Psoas muscle (tissue), 8 donors: ENCODE results near the gene CD44. TPM values are rescaled to one million over a fixed set of nuclear protein-coding genes. Genes with fewer than 3 reads are reported as not detected.
A peak's percentile ranks its signal among the peaks of the same experiment; 100 is the strongest.

Experiments used
- ATAC-seq, 4 donors: fragments of 200-7000 bp; cut with Tn5 transposase; one replicate each; pipeline ENCODE4 v1.9.1; 2020; ENCODE audit warnings: moderate library complexity in 3 of 4, mild to moderate bottlenecking in 2 of 4
- DNase-seq, 2 donors: peaks; one replicate each; pipeline ENCODE4 v3.0.0-alpha.2; 2020
- H3K27ac ChIP-seq: fragments of 200-600 bp; one replicate; pipeline ENCODE4 v1.8.0; 2022
- H3K27me3 ChIP-seq, 3 donors: fragments of 200-600 bp in 1 of 3; one replicate each; pipeline versions ENCODE4 v1.6.1 to v1.8.0; 2013 to 2022; ENCODE audit warnings: low read length in 2 of 3, mild to moderate bottlenecking in 2 of 3, moderate library complexity in 1 of 3; ENCODE audit not compliant: insufficient read depth in 3 of 3
- H3K36me3 ChIP-seq, 2 donors: fragments of 200-600 bp in 1 of 2; one replicate each; pipeline versions ENCODE4 v1.6.1 to v1.8.0; 2013 to 2022; ENCODE audit warnings: low read depth in 1 of 2, mild to moderate bottlenecking in 1 of 2, moderate library complexity in 1 of 2; ENCODE audit not compliant: insufficient read depth in 1 of 2
- H3K4me1 ChIP-seq: fragments of 200-600 bp; one replicate; pipeline ENCODE4 v1.8.0; 2022
- H3K4me3 ChIP-seq: fragments of 200-600 bp; one replicate; pipeline ENCODE4 v1.8.0; 2022; ENCODE audit warnings: mild to moderate bottlenecking
- H3K9me3 ChIP-seq: fragments of 200-600 bp; one replicate; pipeline ENCODE4 v1.8.0; 2022
- WGBS, 3 donors: extraction: QIAGEN DNeasy Blood & Tissue Kit; methylation state at CpG; one replicate each; pipeline versions ENCODE4 v1.1.6 to v1.1.7; 2013; 5-methylcytosine and 5-hydroxymethylcytosine counted together
- intact Hi-C, 2 donors: fragments of 100-400 bp; cut with DNase I; formaldehyde crosslinking; loops; one replicate each; pipeline versions ENCODE4 v1.11.0 to v1.14.2; 2022
- polyA plus RNA-seq, 3 donors: library from polyadenylated mRNA; stranded (reverse); fragments of 200-250 nt; gene quantifications; one replicate each; pipeline ENCODE4 v1.2.3, GENCODE V29; 2013
- total RNA-seq, 4 donors: library from RNA; stranded (reverse); fragmentation: NEBNext Ultra II Directional in 2 of 4; extraction: Animal tissue kit (Norgen Biotek cat#: 25700) in 2 of 4; gene quantifications; one replicate each; pipeline versions ENCODE4 v1.2.1 to v1.2.4, GENCODE V29; 2021 to 2023
- TF ChIP-seq, protein P1 (sequence below): fragments of 200-600 bp; IDR thresholded peaks from one replicate; pipeline ENCODE4 v1.8.0; 2022; ENCODE audit warnings: antibody characterized with exemption
- donor health status: healthy with polysubstance abuse.
- donor health status: DM: no; HTN: no; CAD: no; lungs with moderate emphysema.
- donor health status: Bipolar disorder and iron deficiency.
- donor health status: healthy.
- donor health status: DM: yes; HTN: yes; CAD: no.
- donor health status: DM: no; HTN: no; CAD: no.
- donor health status: DM: no; HTN: no; CAD: no.
- donor health status: DM: yes; HTN: yes; CAD: no.

The CD44 gene
- total and polyA plus RNA-seq, 7 donors, result 3.4 to 35.4 (median 23.2) TPM

DNA sequence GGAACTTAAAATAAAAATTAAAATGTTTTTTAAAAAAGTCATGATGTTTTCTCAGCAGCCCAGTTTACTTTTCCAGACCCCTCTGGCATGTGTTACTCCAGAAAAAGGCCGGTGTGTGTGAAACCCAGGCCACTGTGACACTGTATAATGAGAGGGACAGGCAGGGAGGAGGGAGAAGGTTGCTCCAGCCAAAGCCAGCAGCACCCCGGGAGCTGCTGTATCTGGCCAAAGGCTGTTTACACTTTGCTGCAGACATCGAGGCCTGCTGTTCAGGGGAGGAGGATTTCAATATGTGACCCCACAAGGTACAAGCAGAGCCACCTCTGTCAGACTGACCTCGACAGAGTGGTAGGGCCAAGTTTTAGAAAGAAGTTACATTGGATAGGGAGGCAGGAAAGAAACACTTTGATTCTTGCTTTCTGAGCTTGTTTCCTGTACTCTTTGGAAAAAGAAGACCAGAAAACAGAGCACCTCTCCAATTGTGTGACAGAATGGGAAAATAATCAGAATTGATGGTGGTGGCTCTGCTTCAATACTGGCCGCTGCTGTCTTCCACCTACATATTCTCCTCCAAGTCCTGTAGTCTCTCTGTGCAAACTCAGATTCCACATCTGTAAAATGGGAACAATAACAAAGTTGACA lies 41.0 kb upstream of the CD44 start:
- ATAC-seq (no peak), DNase-seq (no peak)
- Histone ChIP-seq H3K4me3 (no peak overlapping the region), H3K27me3 (no peaks in the 10 kb centered on the region), H3K36me3 (no peaks in the 10 kb centered on the region), H3K27ac (no peak overlapping the region), H3K4me1 (peaks cover 14% of the 10 kb centered on the region), H3K9me3 (no peaks in the 10 kb centered on the region)
- intact Hi-C loops, result no loop called here
- WGBS, 3 donors, result 33 to 45% (median 39%) methylated on average over 5 of the region's 5 CpGs
- TF ChIP-seq, protein P1, sequence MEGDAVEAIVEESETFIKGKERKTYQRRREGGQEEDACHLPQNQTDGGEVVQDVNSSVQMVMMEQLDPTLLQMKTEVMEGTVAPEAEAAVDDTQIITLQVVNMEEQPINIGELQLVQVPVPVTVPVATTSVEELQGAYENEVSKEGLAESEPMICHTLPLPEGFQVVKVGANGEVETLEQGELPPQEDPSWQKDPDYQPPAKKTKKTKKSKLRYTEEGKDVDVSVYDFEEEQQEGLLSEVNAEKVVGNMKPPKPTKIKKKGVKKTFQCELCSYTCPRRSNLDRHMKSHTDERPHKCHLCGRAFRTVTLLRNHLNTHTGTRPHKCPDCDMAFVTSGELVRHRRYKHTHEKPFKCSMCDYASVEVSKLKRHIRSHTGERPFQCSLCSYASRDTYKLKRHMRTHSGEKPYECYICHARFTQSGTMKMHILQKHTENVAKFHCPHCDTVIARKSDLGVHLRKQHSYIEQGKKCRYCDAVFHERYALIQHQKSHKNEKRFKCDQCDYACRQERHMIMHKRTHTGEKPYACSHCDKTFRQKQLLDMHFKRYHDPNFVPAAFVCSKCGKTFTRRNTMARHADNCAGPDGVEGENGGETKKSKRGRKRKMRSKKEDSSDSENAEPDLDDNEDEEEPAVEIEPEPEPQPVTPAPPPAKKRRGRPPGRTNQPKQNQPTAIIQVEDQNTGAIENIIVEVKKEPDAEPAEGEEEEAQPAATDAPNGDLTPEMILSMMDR, result no peak

DNA sequence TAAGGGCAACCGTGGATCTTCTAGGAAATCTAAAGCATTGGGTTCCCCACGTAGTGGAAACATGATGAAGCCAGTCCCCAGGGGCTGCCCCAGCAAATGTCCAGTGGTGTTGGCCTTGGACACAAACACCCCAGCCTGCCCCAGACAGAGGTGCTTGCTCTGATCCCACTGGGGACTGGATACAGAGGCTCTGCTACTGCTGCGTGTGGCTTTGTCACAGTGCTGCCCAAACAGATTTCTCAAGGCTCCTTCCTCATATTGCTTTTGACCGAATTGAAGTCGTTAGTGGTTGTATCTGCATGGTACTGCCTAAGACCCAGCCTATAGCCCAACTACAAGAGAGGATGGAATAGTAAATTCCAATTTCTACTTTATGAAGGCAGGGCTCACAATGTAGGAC lies 40.1 kb upstream of the CD44 start:
- peak in 2 of 4 donors; percentile 20 to 36 for ATAC-seq
- no peaks in the 10 kb centered on the region for H3K27me3 ChIP-seq
- H3K9me3 ChIP-seq, result no peaks in the 10 kb centered on the region
- TF ChIP-seq, protein P1, result no peak
- no peak for DNase-seq
- H3K36me3 ChIP-seq, result no peaks in the 10 kb centered on the region
- 51 to 63% (median 57%) methylated on average over 5 of the region's 5 CpGs for WGBS, 3 donors
- no peak overlapping the region for H3K4me3 ChIP-seq
- intact Hi-C loops, result no loop called here
- peak overlapping the region; percentile 66 for H3K27ac ChIP-seq
- H3K4me1 ChIP-seq, result peaks cover 14% of the 10 kb centered on the region

DNA sequence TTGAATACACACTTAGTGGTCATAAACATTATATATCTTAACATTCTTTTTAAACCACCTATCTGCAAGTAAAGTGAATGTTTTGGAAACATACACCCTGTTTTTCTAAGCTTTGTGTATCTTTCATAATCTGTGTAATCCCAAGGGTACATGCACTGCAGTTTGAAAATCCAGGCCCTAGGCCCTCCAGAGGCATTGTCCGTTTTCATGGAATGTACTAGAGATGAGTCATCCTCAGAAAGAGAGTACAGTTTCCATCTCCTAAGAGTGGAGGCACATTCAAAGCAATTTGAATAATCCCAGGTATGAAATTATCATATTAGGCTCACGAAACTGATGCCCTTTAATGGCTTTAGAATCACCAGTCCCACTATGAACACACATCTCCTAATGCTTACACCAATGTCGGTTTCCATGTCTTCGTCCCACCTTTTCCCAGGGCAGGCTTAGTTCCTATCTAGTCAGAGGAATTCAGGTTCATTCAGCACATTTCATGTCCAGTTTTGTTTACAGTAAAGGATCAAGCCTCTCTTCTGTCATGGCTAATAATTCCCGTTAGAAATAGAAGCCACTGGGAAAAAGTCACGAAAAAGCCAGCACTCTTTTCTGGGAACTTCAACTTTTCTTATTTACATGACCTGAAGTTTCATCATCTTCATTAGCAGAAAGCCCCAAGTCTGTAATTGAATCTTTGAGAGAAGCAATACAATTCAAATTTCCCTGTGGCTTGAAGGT lies 39.5 kb upstream of the CD44 start:
- Histone ChIP-seq H3K27me3 (no peaks in the 10 kb centered on the region), H3K36me3 (no peaks in the 10 kb centered on the region), H3K9me3 (no peaks in the 10 kb centered on the region), H3K4me3 (no peak overlapping the region), H3K4me1 (peaks cover 14% of the 10 kb centered on the region), H3K27ac (peak overlapping the region; percentile 66)
- ATAC-seq (peak in 3 of 4 donors; percentile 41 to 74 (median 56)), DNase-seq (no peak)
- 34 to 49% (median 42%) methylated on average over 6 of the region's 6 CpGs for WGBS, 3 donors
- TF ChIP-seq, protein P1, result no peak
- intact Hi-C loops, result no loop called here

DNA sequence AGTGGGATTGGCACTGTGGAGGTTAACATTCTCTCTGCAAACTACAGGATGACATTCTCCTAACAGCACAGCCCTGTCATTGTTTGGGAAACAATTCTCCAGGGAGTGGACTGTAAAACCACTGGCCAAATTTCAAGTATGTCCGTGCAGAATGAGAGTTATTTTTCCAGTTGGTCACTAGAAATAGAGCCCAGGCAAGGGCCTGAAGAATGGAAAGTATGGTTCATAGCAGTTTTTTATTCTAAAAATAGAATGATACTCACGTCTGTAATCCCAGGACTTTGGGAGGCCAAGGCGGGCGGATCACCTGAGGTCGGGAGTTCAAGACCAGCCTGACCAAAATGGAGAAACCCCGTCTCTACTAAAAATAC lies 39.0 kb upstream of the CD44 start:
- ATAC-seq (peak; percentile 81 to 85 (median 81)), DNase-seq (no peak)
- peaks cover 14% of the 10 kb centered on the region for H3K4me1 ChIP-seq
- no peaks in the 10 kb centered on the region for H3K27me3 ChIP-seq
- H3K36me3 ChIP-seq, result no peaks in the 10 kb centered on the region
- H3K9me3 ChIP-seq, result no peaks in the 10 kb centered on the region
- WGBS, 3 donors, result 4 to 14% (median 7%) methylated on average over 6 of the region's 6 CpGs
- TF ChIP-seq, protein P1, result no peak
- peak overlapping the region; percentile 66 for H3K27ac ChIP-seq
- H3K4me3 ChIP-seq, result no peak overlapping the region
- intact Hi-C loops, result no loop called here
